Hepatic stellate cell (primary cell): ENCODE results near the gene HSD11B2.

Experiments used
- DNase-seq: peaks from one replicate; pipeline ENCODE4 v3.0.0; 2011; ENCODE audit warnings: low spot score

HSD11B2 gene

GRCh38 chr16:67435758-67436164, 4.8 kb downstream of the HSD11B2 start:
- DNase-seq = no peak

GRCh38 chr16:67436640-67437193, 5.8 kb downstream of the HSD11B2 start:
- no peak for DNase-seq

DNA sequence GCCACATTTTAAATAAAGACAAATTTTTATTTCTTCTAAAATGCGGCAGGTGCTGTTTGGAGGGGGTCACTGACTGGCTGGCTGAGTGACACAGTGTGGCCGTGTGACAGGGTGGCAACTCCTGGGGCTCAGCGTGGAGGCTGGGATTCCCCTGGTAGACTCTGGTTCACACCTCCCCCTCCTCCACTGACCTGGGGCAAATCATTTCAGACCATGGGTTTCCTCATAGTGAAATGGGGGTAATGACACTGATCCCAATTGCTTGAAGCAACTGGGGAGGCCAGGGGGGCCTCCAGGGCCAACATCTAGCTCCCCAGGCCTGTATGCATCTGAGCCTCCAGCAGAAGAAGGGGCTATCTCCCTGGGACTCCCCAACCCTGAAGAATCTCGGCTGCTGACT, 6.6 kb downstream of the HSD11B2 start:
- no peak for DNase-seq

- DNase-seq = no peak
These were observed 7.3 kb downstream of the HSD11B2 start for GRCh38 chr16:67438098-67438791.

- DNase-seq = no peak
These were observed 8.0 kb downstream of the HSD11B2 start for GRCh38 chr16:67438824-67439393.

DNA sequence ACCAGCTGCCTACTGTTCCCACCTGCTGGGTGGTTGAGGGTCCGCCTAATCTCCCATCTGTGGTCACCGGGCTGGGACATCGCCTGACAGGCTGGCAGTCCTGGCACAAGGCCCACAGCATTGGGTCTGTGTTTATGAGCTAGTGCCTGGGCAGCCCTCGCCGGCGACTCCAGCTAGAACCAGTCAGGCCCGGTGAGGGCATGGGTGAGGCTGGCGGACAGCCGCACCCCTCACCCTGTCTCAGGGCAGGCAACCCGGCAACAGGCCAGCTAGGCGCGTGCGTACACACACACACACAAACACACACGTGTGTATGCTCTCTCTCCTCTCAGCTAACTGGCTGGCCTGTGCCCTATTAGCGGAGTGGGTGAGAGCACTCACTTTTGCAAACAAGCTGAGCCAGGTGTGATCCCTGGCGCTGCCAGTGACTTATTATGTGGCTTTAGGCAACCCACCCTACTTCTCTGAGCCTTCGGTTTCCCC, 10.4 kb downstream of the HSD11B2 start:
- no peak for DNase-seq

GRCh38 chr16:67441907-67442306, 11.0 kb downstream of the HSD11B2 start:
- DNase-seq = no peak

GRCh38 chr16:67442581-67443255, 11.8 kb downstream of the HSD11B2 start:
- DNase-seq = no peak

GRCh38 chr16:67443265-67443664, 12.3 kb downstream of the HSD11B2 start:
- no peak for DNase-seq

DNA sequence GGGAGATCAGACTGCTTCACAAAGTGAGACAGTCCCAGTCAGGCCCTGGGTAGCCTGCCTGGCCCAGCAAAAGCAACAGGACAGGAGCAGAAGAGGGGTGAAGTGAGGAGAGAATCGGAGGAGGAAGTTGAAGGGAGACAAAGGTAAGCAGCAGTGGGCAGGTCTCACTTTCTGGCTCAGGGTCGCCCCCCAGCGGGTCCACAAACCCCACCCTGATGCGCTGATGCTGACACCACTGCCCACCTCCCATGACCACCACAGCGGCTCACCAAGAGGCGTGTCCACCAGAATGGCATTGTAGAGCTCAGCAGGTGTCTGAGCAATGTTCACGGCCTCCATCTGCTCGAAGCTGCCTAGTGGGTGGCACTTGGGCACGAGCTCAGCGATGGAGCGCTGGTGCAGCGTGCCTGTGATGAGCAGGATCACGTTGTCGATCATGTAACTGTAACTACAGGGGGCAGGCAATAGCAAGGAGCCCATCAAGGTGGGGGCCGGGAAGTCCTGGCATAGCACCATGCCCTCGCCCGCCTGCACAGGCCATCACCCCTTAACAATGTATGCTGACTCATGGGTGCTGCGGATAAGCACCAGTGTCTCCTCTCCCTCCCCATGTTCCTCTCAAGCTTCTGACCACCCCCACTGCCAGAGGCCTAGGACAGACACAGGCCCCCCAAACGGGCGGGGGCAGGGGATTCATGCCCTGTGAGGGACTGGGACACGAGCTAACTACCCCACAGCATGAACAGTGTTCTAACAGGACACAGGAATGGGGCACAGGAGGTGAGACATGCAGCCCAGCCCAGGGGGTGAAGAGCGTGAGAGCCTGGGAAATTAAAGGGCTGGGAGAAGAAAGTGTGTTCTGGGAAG, 13.6 kb downstream of the HSD11B2 start:
- DNase-seq = no peak

DNA sequence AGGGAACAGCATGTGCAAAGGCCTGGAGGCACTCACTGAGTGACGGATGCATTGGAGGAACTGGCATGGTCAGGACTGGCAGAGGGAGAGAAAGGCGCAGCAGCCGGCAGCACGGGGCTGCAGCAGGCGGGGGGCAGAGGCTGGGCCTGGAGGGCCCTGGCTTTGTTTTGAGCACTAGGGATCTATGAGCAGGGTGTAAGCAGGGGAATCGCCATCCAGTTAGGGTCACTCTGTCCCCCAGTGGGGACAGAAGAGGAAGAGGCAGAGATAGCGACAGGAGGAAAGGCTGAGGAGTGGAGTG, 14.2 kb downstream of the HSD11B2 start:
- DNase-seq = no peak

GRCh38 chr16:67445441-67445912, 14.6 kb downstream of the HSD11B2 start:
- DNase-seq = no peak

DNA sequence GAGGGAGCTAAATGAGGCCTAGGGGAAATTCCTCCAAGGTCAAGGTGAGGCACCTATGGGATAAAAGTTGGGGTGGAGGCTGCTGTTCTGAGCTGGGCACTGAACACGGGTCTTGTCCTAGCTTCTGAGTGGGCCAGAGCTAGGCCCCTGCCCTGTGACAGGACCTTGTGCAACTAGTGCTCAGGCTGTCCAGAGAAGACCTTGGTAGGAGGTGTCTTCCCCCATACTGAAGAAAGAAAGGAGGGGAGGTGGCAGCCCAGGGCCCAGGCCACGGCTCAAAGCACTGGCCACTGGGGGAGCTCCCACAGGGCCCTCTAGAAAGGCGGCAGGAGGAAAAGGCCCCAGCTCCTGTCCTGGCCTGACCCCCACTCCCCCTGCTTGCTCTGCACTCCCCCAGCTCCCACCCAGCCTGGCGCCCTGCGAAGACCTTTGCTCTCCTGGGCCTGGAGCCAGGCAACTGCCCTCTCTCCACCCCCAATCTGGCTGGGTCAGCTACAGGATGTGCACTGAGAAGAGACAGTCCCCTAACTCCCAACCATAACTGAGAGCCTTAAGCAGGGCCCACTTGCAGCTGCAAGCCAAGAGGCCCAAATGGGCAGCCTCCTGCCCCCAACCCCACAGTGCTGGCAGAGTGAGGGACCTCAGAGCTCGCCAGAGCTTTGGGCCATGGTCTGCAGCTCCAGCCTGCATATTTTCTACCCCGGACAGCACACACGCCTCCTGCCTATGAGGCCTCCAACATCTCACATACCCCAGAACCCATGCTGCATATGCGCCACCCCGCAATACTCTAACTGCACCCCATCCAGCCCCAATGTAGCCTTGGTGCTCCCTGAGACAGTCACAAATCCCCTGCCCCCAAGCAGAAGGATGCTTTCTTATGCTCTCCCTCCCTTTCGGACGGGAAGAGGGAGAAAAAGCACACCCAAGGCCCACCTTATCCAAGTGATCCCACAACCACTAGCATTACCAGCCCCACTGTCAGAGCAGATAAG, 15.3 kb downstream of the HSD11B2 start:
- DNase-seq = no peak

GRCh38 chr16:67446968-67447507, 16.1 kb downstream of the HSD11B2 start:
- DNase-seq = no peak

- DNase-seq = peak; percentile 56
These were observed 16.7 kb downstream of the HSD11B2 start for GRCh38 chr16:67447508-67448076.

GRCh38 chr16:67448580-67448979, 17.7 kb downstream of the HSD11B2 start:
- DNase-seq = no peak

GRCh38 chr16:67449336-67449735, 18.4 kb downstream of the HSD11B2 start:
- DNase-seq = no peak

- DNase-seq = no peak
These were observed 18.8 kb downstream of the HSD11B2 start for GRCh38 chr16:67449739-67450138.

GRCh38 chr16:67451061-67451703, 20.3 kb downstream of the HSD11B2 start:
- no peak for DNase-seq
